Stimulated activated CD4-positive, alpha-beta T cell treated with anti-CD3 and anti-CD28 coated beads, Interleukin-2, amount 100 ng/mL, for 24 hours (primary cell): ENCODE measurements around the gene IL31.
"Not testable (repeated sequence)": the region's sequence is repeated elsewhere in the genome, so short reads cannot be mapped to it uniquely, and the experiment has no call there.

ENCODE experiments used
- DNase-seq, 2 donors: peaks; one replicate each; pipeline ENCODE4 v3.0.0-alpha.2; 2020

IL31 gene

DNA sequence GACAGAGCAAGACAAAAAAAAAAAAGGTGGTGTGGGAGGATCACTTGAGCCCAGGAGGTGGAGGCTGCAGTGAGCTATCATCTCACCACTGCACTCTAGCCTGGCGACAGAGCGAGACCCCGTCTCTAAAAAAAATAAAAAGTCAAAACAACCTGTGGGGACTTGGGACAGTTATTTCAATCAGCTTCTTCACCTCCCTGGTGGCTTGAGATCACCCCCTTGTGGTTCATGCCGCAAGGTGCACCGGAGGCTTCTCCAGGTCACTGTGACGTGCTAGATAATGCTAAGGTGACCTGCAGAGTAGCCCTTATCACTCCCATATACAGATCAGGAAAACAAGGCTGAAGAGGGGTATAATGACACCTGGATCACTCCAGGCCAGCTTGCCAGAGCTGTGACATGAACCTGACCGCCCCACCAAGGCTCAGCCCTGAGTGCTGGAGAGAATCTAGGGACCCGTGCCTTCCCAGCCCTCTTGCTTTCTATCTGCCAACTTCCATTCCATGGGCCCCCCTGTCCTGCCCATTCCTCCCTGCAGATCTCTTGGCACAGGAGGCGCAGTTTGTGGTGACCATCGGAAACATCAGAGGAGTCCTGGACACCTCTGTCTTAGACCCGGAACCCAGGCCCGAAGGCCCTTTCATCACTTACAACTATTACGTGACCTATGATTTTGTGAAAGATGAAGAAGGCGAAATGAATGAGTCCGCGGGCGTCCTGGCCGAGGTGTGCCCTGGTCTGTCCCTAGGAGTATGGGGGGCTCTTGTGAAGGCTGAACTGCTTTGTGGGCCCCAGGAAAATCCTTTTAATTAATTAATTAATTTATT, 17.0 kb upstream of the IL31 start:
- peak; percentile 79 to 80 for DNase-seq

GRCh38 chr12:122189626-122190475, 15.8 kb upstream of the IL31 start:
- DNase-seq, result no peak

DNA sequence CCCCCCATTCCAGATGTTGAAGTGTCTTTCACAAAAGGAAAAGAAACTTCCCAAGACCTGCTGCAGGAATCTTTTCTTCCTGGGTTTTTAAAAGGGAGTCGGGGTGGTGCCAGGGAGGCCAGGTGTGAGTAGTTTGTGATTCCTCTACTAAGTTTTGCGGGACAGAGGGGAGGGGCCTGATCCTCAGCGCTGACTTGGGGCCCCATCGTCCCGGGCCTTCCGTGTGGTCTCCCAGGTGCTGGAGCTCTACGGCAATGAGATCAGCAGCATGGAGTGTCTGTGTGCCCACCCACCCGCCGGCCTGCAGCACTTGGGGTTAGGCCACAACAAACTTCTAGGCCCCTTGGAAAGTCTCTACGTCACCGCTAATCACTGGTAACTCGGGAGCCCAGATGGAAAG, 13.4 kb upstream of the IL31 start:
- DNase-seq, result no peak

DNA sequence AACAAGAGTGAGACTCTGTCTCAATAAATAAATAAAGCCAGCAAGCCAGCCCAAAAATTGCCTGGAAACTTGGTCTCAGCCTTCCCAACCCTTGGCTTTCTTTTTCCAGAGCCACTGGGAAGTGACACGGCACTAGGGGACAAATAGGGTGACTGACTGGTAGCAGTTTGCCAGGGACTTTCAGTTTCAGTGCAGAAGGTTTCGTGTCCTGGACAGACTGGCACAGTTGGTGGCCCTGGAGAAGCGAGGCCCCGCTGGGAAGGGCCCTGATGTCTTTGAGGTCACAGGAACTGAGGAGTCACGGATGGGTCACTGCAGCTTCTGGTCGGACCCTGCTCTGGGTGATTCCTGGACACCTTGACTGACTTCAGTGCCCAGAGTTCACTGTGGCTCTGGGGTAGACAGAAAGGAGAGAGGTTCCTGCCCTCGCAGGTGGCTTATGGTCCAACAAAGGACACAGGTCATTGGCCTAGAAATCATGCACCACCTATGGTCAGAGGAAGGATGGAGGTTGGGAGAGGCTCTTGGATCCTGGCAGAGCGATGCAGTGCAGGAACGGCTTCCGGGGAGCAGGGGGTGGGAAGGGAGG, 11.6 kb upstream of the IL31 start:
- no peak for DNase-seq

DNA sequence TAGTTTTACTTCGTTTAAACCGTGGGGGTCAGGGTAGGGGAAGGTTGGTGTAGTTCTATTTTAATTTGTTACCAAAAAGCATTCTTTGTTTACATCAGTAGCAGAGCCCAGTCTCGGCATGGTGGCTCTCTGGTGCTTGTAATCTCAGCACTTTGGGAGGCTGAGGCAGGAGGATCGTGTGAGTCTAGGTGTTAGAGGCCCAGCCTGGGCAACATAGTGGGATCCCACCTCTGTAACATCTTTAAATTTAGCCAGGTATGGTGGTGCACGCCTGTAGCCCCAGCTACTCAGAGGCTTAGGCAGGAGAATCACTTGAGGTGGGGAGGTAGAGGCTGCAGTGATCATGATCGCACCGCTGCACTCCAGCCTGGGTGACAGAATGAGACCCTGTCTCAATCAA, 11.1 kb upstream of the IL31 start:
- DNase-seq, result no peak

- no peak for DNase-seq
Observed at GRCh38 chr12:122184517-122184916, 10.5 kb upstream of the IL31 start.

DNA sequence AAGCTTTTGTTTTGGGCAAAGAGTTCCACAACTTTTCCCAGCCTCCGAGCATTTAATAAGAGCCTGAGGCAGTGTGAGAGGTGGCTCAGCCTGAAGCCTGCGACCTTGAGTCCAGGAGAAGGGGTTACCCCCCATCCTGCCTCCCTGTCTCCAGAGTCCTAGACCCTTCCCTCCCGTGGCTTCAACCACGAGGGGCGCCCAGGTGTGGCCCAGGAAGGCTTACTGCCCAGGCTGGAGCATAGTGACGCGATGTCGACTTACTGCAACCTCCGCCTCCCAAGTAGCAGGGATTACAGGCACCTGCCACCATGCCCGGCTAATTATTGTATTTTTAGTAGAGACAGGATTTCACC, 9.5 kb upstream of the IL31 start:
- no peak for DNase-seq

DNA sequence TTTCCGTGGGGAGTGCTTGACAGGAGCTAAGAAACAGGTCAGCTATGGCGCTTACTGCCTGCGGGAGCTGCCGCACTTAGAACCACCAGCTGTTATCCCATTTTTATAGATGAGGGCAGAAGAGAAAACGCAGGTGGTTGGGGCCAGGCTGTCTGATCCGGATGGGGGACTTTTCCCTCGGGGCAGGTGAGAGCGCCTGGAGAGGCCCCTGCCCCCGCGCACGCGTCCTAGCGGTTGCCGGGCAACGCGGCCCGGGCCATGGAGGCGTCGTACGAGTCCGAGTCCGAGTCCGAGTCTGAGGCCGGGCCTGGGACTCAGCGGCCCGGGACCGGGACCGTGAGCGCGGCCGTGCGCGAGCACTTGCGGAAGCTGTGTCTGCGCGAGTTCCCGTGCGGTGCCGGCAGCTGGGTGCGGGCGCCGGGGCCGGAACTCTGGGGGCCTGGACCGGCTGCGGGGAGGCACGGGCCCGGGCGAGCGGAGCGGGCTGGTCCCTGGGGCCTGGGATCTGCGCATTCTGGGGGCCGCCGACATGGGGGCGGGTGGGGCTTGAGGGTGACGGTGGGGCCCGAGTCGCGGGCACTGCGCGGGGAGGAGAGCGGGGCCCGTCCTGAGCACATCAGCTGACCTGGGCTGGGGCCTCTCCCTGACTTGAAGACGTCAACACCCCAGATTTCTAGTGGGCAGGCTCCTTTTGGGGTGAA, 9.0 kb upstream of the IL31 start, which contains the start of gene LRRC43:
Gene LRRC43 (plus strand): TSS at position 237 of the 701 bp plus-strand sequence. CDS start 22 bp downstream, at position 259.
- peak; percentile 42 to 46 for DNase-seq

DNA sequence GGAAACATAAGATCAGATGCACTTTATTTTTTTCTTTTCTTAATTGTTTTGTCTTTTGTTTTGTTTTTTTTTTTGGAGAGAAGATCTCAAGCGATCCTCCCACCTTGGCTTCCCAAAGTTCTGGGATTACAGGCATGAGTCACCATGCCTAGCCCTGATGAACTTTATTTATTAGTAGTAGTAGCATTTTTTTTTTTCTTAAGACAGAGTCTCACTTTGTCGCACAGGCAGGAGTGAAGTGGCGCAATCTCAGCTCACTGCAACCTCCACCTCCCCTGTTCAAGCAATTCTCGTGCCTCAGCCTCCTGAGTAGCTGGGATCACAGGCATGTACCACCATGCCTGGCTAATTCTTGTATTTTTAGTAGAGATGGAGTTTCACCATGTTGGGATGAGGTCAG, 2.5 kb upstream of the IL31 start:
- DNase-seq, result not testable (repeated sequence)

DNA sequence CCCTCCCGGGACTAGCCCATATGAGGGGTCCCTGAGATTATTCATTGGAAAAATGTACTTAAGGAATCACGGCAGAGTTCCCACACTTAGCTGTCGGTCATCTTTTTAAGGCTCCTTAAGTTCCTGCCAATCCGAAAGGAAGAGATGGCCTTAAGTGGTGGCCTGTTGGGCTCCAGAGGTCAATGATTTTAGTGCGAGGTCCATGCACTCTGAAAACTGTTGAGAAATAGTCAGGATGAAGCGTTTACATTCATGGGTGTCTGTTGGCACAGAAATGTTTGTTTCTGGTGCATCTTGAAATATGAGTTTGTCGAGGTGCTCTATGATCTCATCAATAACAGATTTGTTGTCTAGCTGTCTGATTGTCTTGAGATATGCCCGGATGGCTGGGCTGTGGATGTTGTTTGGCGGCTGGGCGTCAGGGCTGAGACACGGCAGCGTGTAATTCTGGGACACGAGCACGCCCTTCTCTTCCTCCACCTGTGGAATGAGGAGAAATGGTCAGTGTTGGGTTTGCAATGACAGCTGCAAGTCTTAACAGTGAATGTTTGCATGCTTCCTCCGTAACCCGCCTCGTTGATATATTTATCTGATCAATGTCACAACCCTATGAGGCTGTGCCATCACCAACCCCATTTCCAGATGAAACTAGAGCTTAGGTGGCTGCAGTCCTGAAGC, 1.6 kb downstream of the IL31 start:
- DNase-seq, result no peak

- DNase-seq, result no peak
Observed at GRCh38 chr12:122171399-122171798, 2.6 kb downstream of the IL31 start.

DNA sequence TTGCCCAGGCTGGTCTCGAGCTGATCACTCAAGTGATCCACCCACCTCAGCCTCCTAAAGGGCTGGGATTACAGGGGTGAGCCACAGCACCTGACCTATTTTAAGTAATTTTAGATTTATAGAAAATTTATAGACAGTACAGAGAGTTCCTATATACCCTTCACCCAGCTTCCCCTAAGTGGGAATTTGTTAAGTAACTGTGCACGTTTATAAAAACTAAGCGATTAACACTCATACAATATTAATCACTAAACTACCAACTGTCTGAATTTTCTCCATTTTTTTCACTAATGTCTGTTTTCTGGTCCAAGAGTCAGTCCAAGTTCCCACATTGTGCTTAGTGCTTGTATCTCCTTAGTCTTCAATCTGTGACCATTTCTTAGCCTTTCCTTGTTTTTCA, 5.5 kb downstream of the IL31 start:
- no peak for DNase-seq

DNA sequence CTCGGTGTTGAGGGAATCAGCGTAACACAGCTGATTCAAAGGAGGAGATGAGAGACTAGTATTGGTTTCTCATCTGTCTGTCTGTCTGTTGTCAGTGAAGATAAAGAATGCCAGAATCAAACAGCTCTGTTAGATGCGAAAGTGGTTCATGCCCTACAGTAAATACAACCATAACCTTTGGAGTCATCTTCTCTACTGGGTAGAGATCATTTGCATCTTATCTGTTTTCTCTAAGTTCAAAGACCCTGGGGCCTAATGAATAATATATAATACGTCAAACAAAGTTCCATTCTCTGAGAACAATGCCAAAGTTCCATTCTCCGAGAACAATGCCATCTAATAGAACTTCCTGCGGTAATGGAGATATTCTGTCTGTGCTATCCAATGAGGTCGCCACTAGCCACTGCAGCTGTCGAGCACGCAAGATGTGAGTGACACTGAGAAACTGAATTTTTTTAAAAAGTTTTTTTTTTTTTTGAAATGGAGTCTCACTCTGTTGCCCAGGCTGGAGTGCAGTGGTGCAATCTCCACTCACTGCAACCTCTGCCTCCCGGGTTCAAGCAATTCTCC, 6.6 kb downstream of the IL31 start:
- no peak for DNase-seq

- peak; percentile 51 to 61 for DNase-seq
Observed at GRCh38 chr12:122166422-122167349, 7.3 kb downstream of the IL31 start.

GRCh38 chr12:122162976-122163375, 11.0 kb downstream of the IL31 start:
- no peak for DNase-seq

GRCh38 chr12:122161682-122162081, 12.3 kb downstream of the IL31 start:
- DNase-seq, result no peak

- no peak for DNase-seq
Observed at GRCh38 chr12:122160761-122161160, 13.3 kb downstream of the IL31 start.

DNA sequence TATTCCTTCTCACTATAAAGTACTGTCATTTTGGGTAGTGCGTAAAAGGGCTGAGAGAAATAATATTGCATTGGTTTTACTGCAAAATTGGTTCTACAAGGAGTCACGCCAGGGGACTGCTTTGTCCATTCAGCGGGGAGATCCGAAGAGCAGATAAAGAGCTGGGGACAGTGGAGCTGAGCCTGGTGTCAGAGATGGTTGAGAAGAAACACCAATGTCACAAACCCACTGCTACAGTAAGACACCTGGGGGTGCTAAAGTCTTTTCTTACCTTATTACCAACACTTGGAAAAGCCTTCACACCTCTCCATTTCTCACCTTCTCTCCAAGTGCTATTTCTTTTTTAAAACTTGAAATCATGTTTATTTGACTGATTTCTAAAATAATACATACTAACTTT, 14.1 kb downstream of the IL31 start:
- no peak for DNase-seq

DNA sequence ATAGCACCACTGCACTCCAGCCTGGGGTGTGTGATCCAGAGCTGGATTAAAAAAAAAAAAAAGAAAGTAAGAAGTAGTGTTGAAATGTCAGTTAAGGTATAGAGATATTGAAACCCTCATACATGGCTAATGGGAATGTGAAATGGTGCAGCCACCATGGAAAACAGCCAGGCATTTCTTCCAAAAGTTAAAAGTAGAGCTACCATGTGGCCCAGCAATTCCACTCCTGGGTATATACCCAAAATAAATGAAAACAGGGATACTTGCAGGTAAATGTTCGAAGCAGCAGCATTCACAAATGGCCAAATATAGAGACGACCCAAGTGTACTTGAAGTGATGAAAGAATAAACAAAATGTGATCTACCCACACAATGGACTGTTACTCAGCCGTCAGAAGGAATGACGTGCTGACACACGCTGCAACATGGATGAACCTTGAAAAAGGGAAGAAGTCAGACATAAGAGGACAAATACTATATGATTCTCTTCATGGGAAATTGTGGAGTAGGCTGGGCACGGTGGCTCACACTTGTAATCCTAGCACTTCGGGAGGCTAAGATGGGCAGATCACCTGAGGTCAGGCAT, 15.2 kb downstream of the IL31 start:
- no peak for DNase-seq

GRCh38 chr12:122155705-122156104, 18.3 kb downstream of the IL31 start:
- no peak for DNase-seq

DNA sequence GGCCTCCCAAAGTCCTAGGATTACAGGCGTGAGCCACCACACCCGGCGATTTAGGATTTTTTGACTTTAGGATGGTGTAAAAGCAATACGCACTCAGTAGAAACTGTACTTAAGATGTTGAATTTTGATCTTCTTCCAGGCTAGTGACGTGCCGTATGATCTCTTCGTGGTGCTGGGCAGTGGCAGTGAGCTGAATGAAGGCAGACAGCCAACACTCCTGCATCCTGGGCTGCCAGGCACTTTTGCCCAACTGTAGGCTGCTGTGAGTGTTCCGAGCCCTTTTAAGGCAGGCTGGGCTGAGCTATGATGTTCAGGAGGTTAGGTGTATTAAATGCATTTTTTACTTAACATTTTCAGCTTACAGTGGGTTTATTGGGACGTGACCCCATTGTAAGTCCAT, 21.3 kb downstream of the IL31 start:
- DNase-seq, result no peak
